ENCODE results near the gene LYZL6. TPM values are rescaled to one million over a fixed set of nuclear protein-coding genes. Genes with fewer than 3 reads are reported as not detected.

Gene LYZL6
- total RNA-seq, 1 donor from 2014 or later, result not detected

DNA sequence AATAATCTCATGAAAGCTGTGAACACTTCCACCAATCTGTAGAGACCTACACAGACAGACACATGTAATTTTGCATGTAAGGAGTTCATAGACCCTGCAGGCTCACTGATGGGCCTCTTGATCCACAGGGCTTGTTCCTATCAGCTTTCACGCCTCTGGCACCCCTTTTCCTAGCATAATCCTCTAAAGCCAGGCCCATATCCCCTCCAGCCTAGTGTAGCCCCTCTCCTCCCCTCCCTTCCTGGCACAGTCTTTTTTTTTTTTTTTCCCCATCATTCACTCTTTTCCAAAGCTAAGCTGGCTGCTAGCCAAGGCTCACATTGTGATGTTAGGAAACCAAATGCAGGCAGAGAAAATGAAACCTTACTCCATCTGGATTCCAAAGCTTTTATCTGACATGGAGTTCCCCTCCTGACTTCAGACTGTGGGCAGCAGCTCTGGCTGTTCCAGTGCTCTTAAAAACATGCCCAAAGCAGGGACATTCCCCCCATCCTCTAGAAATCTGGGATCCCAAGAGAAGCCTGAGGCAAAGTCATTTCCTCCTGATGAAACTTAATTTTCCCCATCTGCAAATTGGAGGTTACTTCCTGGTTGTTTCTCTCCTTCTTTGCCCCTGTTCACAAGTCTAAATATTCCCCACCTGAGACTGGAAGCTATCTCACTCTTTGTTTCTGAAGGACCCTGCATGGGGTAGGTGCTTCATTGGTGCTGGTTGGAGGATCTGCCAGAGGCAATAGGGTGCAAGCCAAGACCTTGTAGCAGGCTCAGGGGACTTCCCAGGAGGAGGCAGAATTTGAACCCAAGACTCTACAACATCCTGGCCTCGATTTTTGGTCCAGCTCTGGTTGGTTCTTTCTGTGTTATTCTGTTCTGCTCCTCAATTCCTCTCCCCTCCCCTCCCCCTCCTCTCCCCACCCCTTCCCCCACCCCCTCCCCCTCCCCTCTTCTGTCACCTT, 53.4 kb downstream of the LYZL6 start:
- no peak overlapping the region for H3K4me3 ChIP-seq
- no peaks in the 10 kb centered on the region for H3K27me3 ChIP-seq (ENCODE audit: low read depth)
- intact Hi-C loops (cut with micrococcal nuclease), result no loop called here
- H3K27ac ChIP-seq (replicated peaks), result no peak overlapping the region
- TF ChIP-seq, protein P1, sequence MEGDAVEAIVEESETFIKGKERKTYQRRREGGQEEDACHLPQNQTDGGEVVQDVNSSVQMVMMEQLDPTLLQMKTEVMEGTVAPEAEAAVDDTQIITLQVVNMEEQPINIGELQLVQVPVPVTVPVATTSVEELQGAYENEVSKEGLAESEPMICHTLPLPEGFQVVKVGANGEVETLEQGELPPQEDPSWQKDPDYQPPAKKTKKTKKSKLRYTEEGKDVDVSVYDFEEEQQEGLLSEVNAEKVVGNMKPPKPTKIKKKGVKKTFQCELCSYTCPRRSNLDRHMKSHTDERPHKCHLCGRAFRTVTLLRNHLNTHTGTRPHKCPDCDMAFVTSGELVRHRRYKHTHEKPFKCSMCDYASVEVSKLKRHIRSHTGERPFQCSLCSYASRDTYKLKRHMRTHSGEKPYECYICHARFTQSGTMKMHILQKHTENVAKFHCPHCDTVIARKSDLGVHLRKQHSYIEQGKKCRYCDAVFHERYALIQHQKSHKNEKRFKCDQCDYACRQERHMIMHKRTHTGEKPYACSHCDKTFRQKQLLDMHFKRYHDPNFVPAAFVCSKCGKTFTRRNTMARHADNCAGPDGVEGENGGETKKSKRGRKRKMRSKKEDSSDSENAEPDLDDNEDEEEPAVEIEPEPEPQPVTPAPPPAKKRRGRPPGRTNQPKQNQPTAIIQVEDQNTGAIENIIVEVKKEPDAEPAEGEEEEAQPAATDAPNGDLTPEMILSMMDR (IDR thresholded peaks at IDR 0.05; ENCODE audit: borderline replicate concordance), result no peak
- H3K36me3 ChIP-seq, result no peaks in the 10 kb centered on the region
- DNase-seq, result no peak
- H3K9me3 ChIP-seq (replicated peaks), result no peaks in the 10 kb centered on the region
- no peaks in the 10 kb centered on the region for H3K4me1 ChIP-seq

DNA sequence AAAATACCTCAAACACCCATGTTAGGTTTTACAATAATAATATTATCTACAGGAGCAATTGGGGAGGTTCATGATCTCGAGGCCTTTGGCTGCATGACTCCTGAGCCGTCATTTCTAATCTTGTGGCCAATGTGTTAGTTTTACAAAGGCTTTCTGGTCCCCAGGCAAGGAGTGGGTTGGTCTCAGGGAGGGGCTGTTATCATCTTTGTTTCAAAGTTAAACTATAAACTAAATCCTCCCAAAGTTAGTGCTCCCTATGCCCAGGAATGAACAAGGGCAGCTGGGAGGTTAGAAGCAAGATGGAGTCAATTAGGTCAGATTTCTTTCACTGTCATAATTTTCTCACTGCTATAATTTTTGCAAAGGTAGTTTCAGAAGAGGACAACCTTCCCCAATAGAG, 54.3 kb downstream of the LYZL6 start:
- Histone ChIP-seq H3K27ac (replicated peaks) (no peak overlapping the region), H3K4me1 (no peaks in the 10 kb centered on the region), H3K4me3 (no peak overlapping the region), H3K27me3 (ENCODE audit: low read depth) (no peaks in the 10 kb centered on the region), H3K9me3 (replicated peaks) (no peaks in the 10 kb centered on the region), H3K36me3 (no peaks in the 10 kb centered on the region)
- intact Hi-C loops (cut with micrococcal nuclease), result no loop called here
- DNase-seq, result no peak
- TF ChIP-seq, protein P1 (IDR thresholded peaks at IDR 0.05; ENCODE audit: borderline replicate concordance), result no peak

Other genes with a start within 250 kb of the LYZL6 start
- gene RASL10B, start 212.1 kb downstream of the LYZL6 start, total RNA-seq, result 18.4 TPM
- gene GAS2L2, start 190.5 kb downstream of the LYZL6 start, total RNA-seq, result 0.08 TPM
- gene C17orf50, start 182.8 kb downstream of the LYZL6 start, total RNA-seq, result not detected
- 3.0 TPM for gene MMP28, start 148.1 kb downstream of the LYZL6 start, total RNA-seq
- 113 TPM for gene TAF15, start 134.2 kb downstream of the LYZL6 start, total RNA-seq
- not detected for gene HEATR9, start 74.8 kb downstream of the LYZL6 start, total RNA-seq
- 0.60 TPM for gene CCL5, start 63.4 kb downstream of the LYZL6 start, total RNA-seq
- not detected for gene RDM1, start 12.9 kb downstream of the LYZL6 start, total RNA-seq
- gene CCL16, start 37.8 kb upstream of the LYZL6 start, total RNA-seq, result not detected
- 8.8 TPM for gene CCL14, start 43.0 kb upstream of the LYZL6 start, total RNA-seq
- gene CCL15, start 57.8 kb upstream of the LYZL6 start, total RNA-seq, result not detected
- gene CCL23, start 74.3 kb upstream of the LYZL6 start, total RNA-seq, result not detected
- 1.1 TPM for gene CCL18, start 120.6 kb upstream of the LYZL6 start, total RNA-seq
- not detected for gene CCL3, start 146.4 kb upstream of the LYZL6 start, total RNA-seq
- gene CCL4, start 160.1 kb upstream of the LYZL6 start, total RNA-seq, result 0.91 TPM
- gene TBC1D3B, start 232.9 kb upstream of the LYZL6 start, total RNA-seq, result 3.4 TPM

Data from left ventricle myocardium inferior (tissue), 1 donor.